GM12878 (cell line): ENCODE results near the gene NUP214. TPM values are rescaled to one million over a fixed set of nuclear protein-coding genes. Genes with fewer than 3 reads are reported as not detected.
"Not testable (repeated sequence)": the region's sequence is repeated elsewhere in the genome, so short reads cannot be mapped to it uniquely, and the experiment has no call there.

ENCODE experiments used
- ATAC-seq: fragments of 200-7000 bp; cut with Tn5 transposase; 3 replicates; pipeline ENCODE4 v1.9.1; 2020; ENCODE audit warnings: mild to moderate bottlenecking, moderate library complexity
- BruUV-seq: library from RNA; stranded (reverse); fragments of 400-500 nt; replicated peaks from 2 replicates; lab custom pipeline; 2021; lab: Mats Ljungman, UMichigan
- CTCF ChIA-PET: fragments of 300-600 bp; sonication (Branson Sonifier 250); formaldehyde crosslinking; extraction: SDS; loops from one replicate; lab custom pipeline; 2021; ENCODE audit warnings: inconsistent platforms; lab: Yijun Ruan, JAX
- POLR2A ChIA-PET: fragments of 350-600 bp; formaldehyde crosslinking; extraction: SDS; loops from one replicate; lab custom pipeline; 2021; ENCODE audit warnings: inconsistent platforms; lab: Charles Lee
- RAD21 ChIA-PET: fragments of 300-600 bp; sonication (Branson Sonifier 250); formaldehyde crosslinking; loops from one replicate; lab custom pipeline; 2023; ENCODE audit warnings: antibody characterized with exemption; ENCODE audit not compliant: unreplicated experiment; lab: Charles Lee
- SMC1A ChIA-PET: fragments of 300-600 bp; sonication (Branson Sonifier 250); formaldehyde crosslinking; loops from one replicate; lab custom pipeline; 2023; ENCODE audit not compliant: unreplicated experiment, uncharacterized antibody; lab: Charles Lee
- DNase-seq: peaks from one replicate; pipeline ENCODE4 v3.0.0-alpha.2; 2011; ENCODE audit warnings: low read depth, low spot score
- FAIRE-seq: peaks from 3 replicates; lab custom pipeline; 2011; peaks lifted over from hg19 to GRCh38; lab: Jason Lieb, UNC
- H2AFZ ChIP-seq: 2 replicates; pipeline ENCODE4 v1.6.0; 2011; ENCODE audit warnings: low read depth, low read length, control low read depth; ENCODE audit not compliant: control insufficient read depth
- H3K27ac ChIP-seq: 2 replicates; pipeline ENCODE4 v1.5.1; 2011; ENCODE audit warnings: control low read depth; ENCODE audit not compliant: control insufficient read depth, insufficient read depth
- H3K27me3 ChIP-seq, 2 experiments: replicated peaks in 1 of 2; 2 replicates each; pipeline versions ENCODE4 v1.6.0 to v1.6.1; 2011; ENCODE audit warnings: low read length in 1 of 2; ENCODE audit not compliant: control insufficient read depth in 2 of 2, insufficient read depth in 2 of 2
- H3K36me3 ChIP-seq, 2 experiments: 2 replicates each; pipeline ENCODE4 v1.5.1; 2011; ENCODE audit warnings: low read length in 1 of 2; ENCODE audit not compliant: control insufficient read depth in 2 of 2, insufficient read depth in 2 of 2
- H3K4me1 ChIP-seq: 2 replicates; pipeline ENCODE4 v1.6.1; 2011; ENCODE audit warnings: mild to moderate bottlenecking, low read length, moderate library complexity, mixed read lengths; ENCODE audit not compliant: control insufficient read depth, insufficient read depth
- H3K4me2 ChIP-seq: 2 replicates; pipeline ENCODE4 v1.6.0; 2011; ENCODE audit warnings: control low read depth; ENCODE audit not compliant: control insufficient read depth, insufficient read depth
- H3K4me3 ChIP-seq: fragments of 200-600 bp; sonication (generic); 2 replicates; pipeline ENCODE4 v1.5.1; 2016
- H3K79me2 ChIP-seq: 2 replicates; pipeline ENCODE4 v1.6.0; 2011; ENCODE audit warnings: low read length; ENCODE audit not compliant: control insufficient read depth, insufficient read depth
- H3K9ac ChIP-seq: 2 replicates; pipeline ENCODE4 v1.8.0; 2011; ENCODE audit warnings: low read length, control low read depth, mixed read lengths; ENCODE audit not compliant: control insufficient read depth, insufficient read depth
- H3K9me3 ChIP-seq: replicated peaks from 3 replicates; pipeline ENCODE4 v1.5.1; 2011; ENCODE audit warnings: mild to moderate bottlenecking, low read length; ENCODE audit not compliant: control insufficient read depth, insufficient read depth
- H4K20me1 ChIP-seq: 2 replicates; pipeline ENCODE4 v1.6.0; 2011; ENCODE audit not compliant: control insufficient read depth, insufficient read depth
- BHLHE40 ChIP-seq, 2 experiments: fragments of 450-650 bp in 1 of 2; IDR thresholded peaks; 2 replicates each; pipeline ENCODE4 v1.6.1; 2011 to 2017; ENCODE audit warnings: low read depth in 2 of 2, borderline replicate concordance in 1 of 2, improper control_type of control experiment in 1 of 2, low read length in 1 of 2, mild to moderate bottlenecking in 1 of 2
- CREB1 ChIP-seq: IDR thresholded peaks from 2 replicates; pipeline ENCODE4 v1.6.1; 2012; ENCODE audit warnings: low read depth, mild to moderate bottlenecking, inconsistent platforms
- DPF2 ChIP-seq: fragments of 450-650 bp; IDR thresholded peaks from 2 replicates; pipeline ENCODE4 v1.6.1; 2017; ENCODE audit warnings: mild to moderate bottlenecking
- ESRRA ChIP-seq: IDR thresholded peaks from 2 replicates; pipeline ENCODE4 v1.6.1; 2012; ENCODE audit warnings: mild to moderate bottlenecking, low read length, improper control_type of control experiment
- NFYA ChIP-seq: IDR thresholded peaks from 2 replicates; pipeline ENCODE4 v1.6.1; 2011; ENCODE audit warnings: low read depth, mild to moderate bottlenecking, low read length, improper control_type of control experiment, borderline replicate concordance
- SRF ChIP-seq, 2 experiments: IDR thresholded peaks; 2 replicates each; pipeline ENCODE4 v1.6.1; 2011; ENCODE audit warnings: low read depth in 2 of 2, low read length in 2 of 2, mild to moderate bottlenecking in 1 of 2, moderate library complexity in 1 of 2
- STAT1 ChIP-seq: fragments of 450-650 bp; conservative IDR thresholded peaks from 2 replicates; pipeline ENCODE4 v1.6.1; 2014; ENCODE audit warnings: antibody characterized with exemption, mild to moderate bottlenecking
- TBL1XR1 ChIP-seq: IDR thresholded peaks from 2 replicates; pipeline ENCODE4 v1.6.1; 2012; ENCODE audit warnings: low read depth, low read length, improper control_type of control experiment
- WGBS: methylation state at CpG from one replicate; pipeline ENCODE4 v1.1.6; 2016; ENCODE audit warnings: low lambda C conversion rate; ENCODE audit not compliant: insufficient replicate concordance, insufficient coverage; ENCODE audit errors: missing lambda C conversion rate; 5-methylcytosine and 5-hydroxymethylcytosine counted together
- in situ Hi-C: fragments of 300-500 bp; cut with MboI; formaldehyde crosslinking; loops from 9 replicates; pipeline ENCODE4 v1.14.3; 2018; ENCODE audit warnings: mixed read lengths
- intact Hi-C: fragments of 100-400 bp; cut with micrococcal nuclease; formaldehyde crosslinking; loops from one replicate; pipeline ENCODE4 v1.14.2; 2022; ENCODE audit not compliant: unreplicated experiment
- polyA plus RNA-seq, 11 experiments: library from polyadenylated mRNA; depleted of rRNA in 4 of 11; unstranded in 6 of 11; stranded (reverse) in 5 of 11; fragments of >200 nt; fragmentation: Nextera tagmentation in 4 of 11; fragmentation: Illumina TruSeq in 1 of 11; extraction: Ambion mirVana in 4 of 11; extraction: Trizol in 1 of 11; gene quantifications; 1 replicate in 1 of 11; 2 replicates in 10 of 11; pipeline versions ENCODE4 v1.2.1 to v1.2.3, GENCODE V29; 2011 to 2016; ENCODE audit warnings: inconsistent platforms in 2 of 11, missing spikeins in 2 of 11, low read depth in 1 of 11
- total RNA-seq, 4 experiments: library from RNA; depleted of rRNA in 3 of 4; stranded (reverse); fragments of >200 nt in 3 of 4; fragmentation: Illumina TruSeq in 1 of 4; extraction: Trizol in 1 of 4; gene quantifications; 2 replicates each; pipeline versions ENCODE4 v1.2.1 to v1.2.3, GENCODE V29; 2013 to 2021
- TF ChIP-seq, protein P1 (sequence below): fragments of 450-650 bp; IDR thresholded peaks from 2 replicates; pipeline ENCODE4 v1.6.1; 2017; ENCODE audit warnings: mild to moderate bottlenecking

NUP214 gene
- total and polyA plus RNA-seq, 10 of the 15 experiments (the other 5 are each of a cell fraction or from before 2014, with no cell fraction given) = 11.7 to 53.8 (median 17.6) TPM

DNA sequence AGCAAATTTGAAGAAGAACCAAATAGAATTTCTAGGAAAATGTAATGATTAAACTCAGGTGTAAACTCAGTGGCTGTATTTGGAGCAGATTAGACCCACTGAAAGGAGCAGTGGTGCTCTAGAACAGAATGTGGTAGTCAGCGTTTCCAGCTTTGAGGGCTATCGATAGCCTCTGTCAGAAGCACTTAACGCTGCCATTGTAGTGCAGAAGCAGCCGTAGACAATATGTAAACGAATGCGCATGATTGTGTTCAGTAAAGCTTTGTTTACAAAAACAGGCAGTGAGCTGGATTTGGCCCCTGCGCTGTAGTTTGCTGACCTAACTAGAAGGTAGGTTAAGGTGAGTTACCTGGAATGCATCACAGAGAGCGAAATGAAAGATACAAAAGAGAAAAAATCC lies 78.9 kb downstream of the NUP214 start (continued):
- no peak for TF ChIP-seq NFYA
- no peak for TF ChIP-seq ESRRA

DNA sequence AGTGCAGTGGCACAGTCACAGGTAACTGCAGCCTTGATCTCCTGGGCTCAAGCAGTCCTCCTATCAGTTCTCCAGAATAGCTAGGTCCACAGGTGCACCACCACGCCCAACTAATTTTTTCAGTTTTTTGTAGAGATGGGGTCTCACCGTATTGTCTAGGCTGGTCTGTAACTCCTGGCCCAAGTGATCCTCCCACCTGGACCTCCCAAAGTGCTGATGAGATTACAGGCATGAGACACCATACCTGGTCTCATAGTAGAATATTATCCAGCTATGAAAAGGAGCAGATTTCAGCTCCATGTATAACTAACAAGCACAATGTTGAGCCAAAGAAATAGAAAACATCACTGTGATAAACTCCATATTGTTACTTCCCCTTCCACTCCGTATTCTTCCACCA lies 81.1 kb downstream of the NUP214 start:
- ChIA-PET POLR2A (no interaction called here), CTCF (interaction anchor here (1.1 to 3.2 kb wide), 6 partner anchors 9 to 130 kb away, joined by 3 to 12 read pairs (median 4); no protein-coding TSS in a partner anchor), RAD21 (no interaction called here), SMC1A (interaction anchor here (1.0 to 2.7 kb wide), 3 partner anchors 8 to 167 kb away, joined by 3 to 12 read pairs (median 4); no protein-coding TSS in a partner anchor)
- Histone ChIP-seq H3K79me2 (no peaks in the 10 kb centered on the region), H3K36me3 (peaks cover 1 to 28% of the 10 kb centered on the region in 2 experiments), H3K4me3 (no peak overlapping the region), H3K4me2 (no peak overlapping the region), H3K4me1 (no peaks in the 10 kb centered on the region), H4K20me1 (no peaks in the 10 kb centered on the region), H3K27ac (no peak overlapping the region), H3K27me3 (no peaks in the 10 kb centered on the region), H3K9me3 (no peaks in the 10 kb centered on the region), H3K9ac (no peak overlapping the region), H2AFZ (no peak overlapping the region)
- FAIRE-seq = no peak
- in situ Hi-C loops (no loop called here), intact Hi-C loops (no loop called here)
- BruUV-seq = no TSS peak
- TF ChIP-seq, protein P1, sequence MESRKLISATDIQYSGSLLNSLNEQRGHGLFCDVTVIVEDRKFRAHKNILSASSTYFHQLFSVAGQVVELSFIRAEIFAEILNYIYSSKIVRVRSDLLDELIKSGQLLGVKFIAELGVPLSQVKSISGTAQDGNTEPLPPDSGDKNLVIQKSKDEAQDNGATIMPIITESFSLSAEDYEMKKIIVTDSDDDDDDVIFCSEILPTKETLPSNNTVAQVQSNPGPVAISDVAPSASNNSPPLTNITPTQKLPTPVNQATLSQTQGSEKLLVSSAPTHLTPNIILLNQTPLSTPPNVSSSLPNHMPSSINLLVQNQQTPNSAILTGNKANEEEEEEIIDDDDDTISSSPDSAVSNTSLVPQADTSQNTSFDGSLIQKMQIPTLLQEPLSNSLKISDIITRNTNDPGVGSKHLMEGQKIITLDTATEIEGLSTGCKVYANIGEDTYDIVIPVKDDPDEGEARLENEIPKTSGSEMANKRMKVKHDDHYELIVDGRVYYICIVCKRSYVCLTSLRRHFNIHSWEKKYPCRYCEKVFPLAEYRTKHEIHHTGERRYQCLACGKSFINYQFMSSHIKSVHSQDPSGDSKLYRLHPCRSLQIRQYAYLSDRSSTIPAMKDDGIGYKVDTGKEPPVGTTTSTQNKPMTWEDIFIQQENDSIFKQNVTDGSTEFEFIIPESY = no peak
- TF ChIP-seq SRF (IDR thresholded peaks at IDR 0.05; ENCODE audit: low read depth in 2 of 2, low read length in 2 of 2) (no peak), BHLHE40 (IDR thresholded peaks at IDR 0.05; ENCODE audit: borderline replicate concordance in 1 of 2, low read depth in 2 of 2, low read length in 1 of 2) (no peak), CREB1 (no peak), STAT1 (no peak), DPF2 (no peak), TBL1XR1 (no peak)
- no peak for ATAC-seq
- 96% methylated on average over 3 of the region's 3 CpGs for WGBS
- DNase-seq = no peak

DNA sequence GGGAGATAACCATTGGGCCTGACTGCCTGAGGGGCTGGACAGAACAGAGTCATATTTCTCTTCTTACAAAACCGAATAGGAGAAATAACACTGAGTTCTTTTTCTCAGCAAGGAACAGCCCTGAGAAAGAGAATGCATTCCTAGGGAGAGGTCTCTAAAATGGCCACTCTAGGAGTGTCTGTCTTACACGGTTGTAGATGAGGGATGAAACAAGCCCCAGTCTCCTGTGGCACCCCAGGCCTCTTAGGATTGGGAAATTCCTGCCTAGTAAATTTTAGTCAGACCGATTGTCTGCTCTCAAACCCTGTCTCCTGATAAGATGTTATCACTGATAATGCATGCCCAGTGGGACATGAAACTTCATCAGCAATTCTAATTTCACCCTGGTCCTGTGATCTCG lies 86.5 kb downstream of the NUP214 start:
- FAIRE-seq, H3K27me3 ChIP-seq, DNase-seq, POLR2A ChIA-PET, H3K4me1 ChIP-seq, intact Hi-C loops, H3K9ac ChIP-seq, H2AFZ ChIP-seq, ATAC-seq, H3K36me3 ChIP-seq, H3K9me3 ChIP-seq, H4K20me1 ChIP-seq, H3K4me3 ChIP-seq, RAD21 ChIA-PET, SMC1A ChIA-PET, H3K4me2 ChIP-seq, BruUV-seq, H3K79me2 ChIP-seq, CTCF ChIA-PET, in situ Hi-C loops, H3K27ac ChIP-seq: not testable (repeated sequence)
- WGBS = 97% methylated on average over 4 of the region's 4 CpGs
